PC-9 (cell line): ENCODE measurements around the gene ADIRF. TPM values are rescaled to one million over a fixed set of nuclear protein-coding genes. Genes with fewer than 3 reads are reported as not detected.

ENCODE experiments used
- BruUV-seq: library from RNA; stranded (reverse); fragments of 400-500 nt; replicated peaks from 2 replicates; lab custom pipeline; 2021; lab: Mats Ljungman, UMichigan
- CTCF ChIA-PET: fragments of 300-600 bp; sonication (Branson Sonifier 250); formaldehyde crosslinking; loops from one replicate; lab custom pipeline; 2022; ENCODE audit warnings: antibody characterized with exemption; lab: Charles Lee
- POLR2A ChIA-PET: fragments of 300-600 bp; sonication (Branson Sonifier 250); formaldehyde crosslinking; loops from one replicate; lab custom pipeline; 2022; ENCODE audit warnings: antibody characterized with exemption; ENCODE audit not compliant: unreplicated experiment; lab: Charles Lee
- DNase-seq, 2 experiments: peaks; one replicate each; pipeline versions ENCODE4 v3.0.0 to v3.0.0-alpha.2; 2015 to 2022; ENCODE audit warnings: mixed read lengths in 1 of 2
- H2AFZ ChIP-seq: fragments of 200-600 bp; sonication (generic); 2 replicates; pipeline ENCODE4 v1.8.1; 2017; ENCODE audit warnings: antibody characterized with exemption
- H3F3A ChIP-seq: fragments of 200-600 bp; sonication (generic); 2 replicates; pipeline ENCODE4 v1.8.1; 2017; ENCODE audit warnings: antibody characterized with exemption, mild to moderate bottlenecking, low read depth; ENCODE audit not compliant: insufficient read depth
- H3K27ac ChIP-seq: fragments of 200-600 bp; sonication (generic); 2 replicates; pipeline ENCODE4 v1.6.1; 2016; ENCODE audit warnings: mixed run types
- H3K27me3 ChIP-seq: fragments of 200-600 bp; sonication (generic); 2 replicates; pipeline ENCODE4 v1.6.1; 2016; ENCODE audit warnings: low read depth, mixed run types; ENCODE audit not compliant: insufficient read depth
- H3K36me3 ChIP-seq: fragments of 200-600 bp; sonication (generic); 2 replicates; pipeline ENCODE4 v1.6.1; 2016; ENCODE audit warnings: low read depth, mixed run types
- H3K4me1 ChIP-seq: fragments of 200-600 bp; sonication (generic); replicated peaks from 2 replicates; pipeline ENCODE4 v1.6.1; 2016; ENCODE audit warnings: mixed run types; ENCODE audit not compliant: insufficient read depth
- H3K4me2 ChIP-seq: fragments of 200-600 bp; sonication (generic); 2 replicates; pipeline ENCODE4 v1.6.1; 2017; ENCODE audit warnings: mixed run types
- H3K4me3 ChIP-seq: fragments of 200-600 bp; sonication (generic); 2 replicates; pipeline ENCODE4 v1.6.1; 2016; ENCODE audit warnings: mixed run types
- H3K79me2 ChIP-seq: fragments of 200-600 bp; sonication (generic); 2 replicates; pipeline ENCODE4 v1.6.1; 2017; ENCODE audit warnings: low read depth, mixed run types
- H3K9me2 ChIP-seq: fragments of 200-600 bp; sonication (generic); 2 replicates; pipeline ENCODE4 v1.8.1; 2017; ENCODE audit warnings: mild to moderate bottlenecking; ENCODE audit not compliant: insufficient read depth
- H3K9me3 ChIP-seq: fragments of 200-600 bp; sonication (generic); 2 replicates; pipeline ENCODE4 v1.8.1; 2016; ENCODE audit warnings: low read depth; ENCODE audit not compliant: insufficient read depth
- H4K20me1 ChIP-seq: fragments of 200-600 bp; sonication (generic); 2 replicates; pipeline ENCODE4 v1.8.1; 2017; ENCODE audit not compliant: insufficient read depth
- EZH2 ChIP-seq: fragments of 200-600 bp; sonication (generic); IDR thresholded peaks from 2 replicates; pipeline ENCODE4 v1.8.0; 2017; ENCODE audit warnings: antibody characterized with exemption, low read depth
- intact Hi-C: fragments of 100-400 bp; cut with micrococcal nuclease; formaldehyde crosslinking; loops from one replicate; pipeline ENCODE4 v1.10.0; 2022; ENCODE audit not compliant: unreplicated experiment
- total RNA-seq: library from RNA; stranded (reverse); gene quantifications from 2 replicates; pipeline ENCODE4 v1.2.3, GENCODE V29; 2021
- TF ChIP-seq, protein P1 (sequence below): fragments of 200-600 bp; sonication (generic); conservative IDR thresholded peaks from 2 replicates; pipeline ENCODE4 v1.6.1; 2017; ENCODE audit warnings: mixed run types, antibody characterized with exemption, mild to moderate bottlenecking, moderate library complexity

ADIRF gene
- total RNA-seq, 1 experiment from 2014 or later, result 51.0 TPM

DNA sequence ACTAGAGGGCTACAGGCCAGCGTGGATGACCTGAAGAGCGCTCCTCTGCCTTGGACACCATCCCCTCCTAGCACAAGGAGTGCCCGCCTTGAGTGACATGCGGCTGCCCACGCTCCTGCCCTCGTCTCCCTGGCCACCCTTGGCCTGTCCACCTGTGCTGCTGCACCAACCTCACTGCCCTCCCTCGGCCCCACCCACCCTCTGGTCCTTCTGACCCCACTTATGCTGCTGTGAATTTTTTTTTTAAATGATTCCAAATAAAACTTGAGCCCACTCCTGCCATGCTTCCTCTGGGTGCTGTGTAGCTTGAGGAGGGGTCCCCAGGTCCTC is 5.3 kb upstream of the ADIRF start:
- H3K27ac ChIP-seq, result no peak overlapping the region
- no peaks in the 10 kb centered on the region for H3K36me3 ChIP-seq
- H3K79me2 ChIP-seq, result peaks cover 5% of the 10 kb centered on the region; the same call in 1 of the 2 replicates
- H3K4me2 ChIP-seq, result no peak overlapping the region
- no peak for DNase-seq
- ChIA-PET POLR2A (interaction anchor here (0.7 kb wide), 1 partner anchor 281 kb away, joined by 4 read pairs; no protein-coding TSS in a partner anchor), CTCF (no interaction called here)
- H4K20me1 ChIP-seq, result no peaks in the 10 kb centered on the region
- H3K4me1 ChIP-seq, result peaks cover 60% of the 10 kb centered on the region
- H3K9me2 ChIP-seq, result no peaks in the 10 kb centered on the region
- H3K9me3 ChIP-seq, result no peaks in the 10 kb centered on the region
- peaks cover 14% of the 10 kb centered on the region for H3F3A ChIP-seq
- no peaks in the 10 kb centered on the region for H3K27me3 ChIP-seq
- no peak for TF ChIP-seq EZH2
- TF ChIP-seq, protein P1, sequence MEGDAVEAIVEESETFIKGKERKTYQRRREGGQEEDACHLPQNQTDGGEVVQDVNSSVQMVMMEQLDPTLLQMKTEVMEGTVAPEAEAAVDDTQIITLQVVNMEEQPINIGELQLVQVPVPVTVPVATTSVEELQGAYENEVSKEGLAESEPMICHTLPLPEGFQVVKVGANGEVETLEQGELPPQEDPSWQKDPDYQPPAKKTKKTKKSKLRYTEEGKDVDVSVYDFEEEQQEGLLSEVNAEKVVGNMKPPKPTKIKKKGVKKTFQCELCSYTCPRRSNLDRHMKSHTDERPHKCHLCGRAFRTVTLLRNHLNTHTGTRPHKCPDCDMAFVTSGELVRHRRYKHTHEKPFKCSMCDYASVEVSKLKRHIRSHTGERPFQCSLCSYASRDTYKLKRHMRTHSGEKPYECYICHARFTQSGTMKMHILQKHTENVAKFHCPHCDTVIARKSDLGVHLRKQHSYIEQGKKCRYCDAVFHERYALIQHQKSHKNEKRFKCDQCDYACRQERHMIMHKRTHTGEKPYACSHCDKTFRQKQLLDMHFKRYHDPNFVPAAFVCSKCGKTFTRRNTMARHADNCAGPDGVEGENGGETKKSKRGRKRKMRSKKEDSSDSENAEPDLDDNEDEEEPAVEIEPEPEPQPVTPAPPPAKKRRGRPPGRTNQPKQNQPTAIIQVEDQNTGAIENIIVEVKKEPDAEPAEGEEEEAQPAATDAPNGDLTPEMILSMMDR, result no peak
- intact Hi-C loops, result loop anchor here (5.0 kb wide), 1 partner anchor 251 kb away; no protein-coding TSS in a partner anchor
- H3K4me3 ChIP-seq, result no peak overlapping the region
- H2AFZ ChIP-seq, result no peak overlapping the region
- no TSS peak for BruUV-seq

DNA sequence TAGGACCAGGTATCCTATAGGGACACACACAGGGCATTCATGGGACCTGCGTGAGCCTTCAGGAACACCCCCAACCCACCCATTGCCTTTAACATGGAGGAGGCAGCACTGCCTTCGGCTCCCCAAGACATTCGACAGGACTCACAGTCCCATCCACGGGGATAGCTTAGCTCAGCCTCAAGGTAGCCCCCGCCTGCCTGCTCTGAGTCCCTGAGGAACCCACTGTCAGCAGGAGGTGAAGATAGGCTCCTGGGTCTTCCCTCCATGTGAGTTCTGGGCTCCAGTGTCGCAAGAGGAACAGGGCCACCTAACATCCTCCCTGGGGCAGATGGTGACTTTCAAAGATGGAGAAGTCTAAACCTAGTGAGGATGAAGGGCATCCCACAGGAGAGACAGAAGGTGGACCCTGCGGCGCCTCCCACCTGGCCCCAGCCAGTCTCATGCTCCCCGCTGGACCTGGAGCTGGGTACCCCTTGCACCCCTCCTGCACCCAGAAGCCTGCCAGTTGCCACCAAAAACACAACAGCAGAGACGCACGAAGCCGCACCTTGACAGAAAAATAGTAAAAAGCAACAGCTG is 4.9 kb upstream of the ADIRF start:
- H3K4me1 ChIP-seq, result peaks cover 56% of the 10 kb centered on the region
- POLR2A ChIA-PET, result interaction anchor here (0.7 to 0.8 kb wide), 2 partner anchors 23 to 281 kb away, joined by 4 read pairs; no protein-coding TSS in a partner anchor
- intact Hi-C loops, result loop anchor here (5.0 kb wide), 1 partner anchor 251 kb away; no protein-coding TSS in a partner anchor

DNA sequence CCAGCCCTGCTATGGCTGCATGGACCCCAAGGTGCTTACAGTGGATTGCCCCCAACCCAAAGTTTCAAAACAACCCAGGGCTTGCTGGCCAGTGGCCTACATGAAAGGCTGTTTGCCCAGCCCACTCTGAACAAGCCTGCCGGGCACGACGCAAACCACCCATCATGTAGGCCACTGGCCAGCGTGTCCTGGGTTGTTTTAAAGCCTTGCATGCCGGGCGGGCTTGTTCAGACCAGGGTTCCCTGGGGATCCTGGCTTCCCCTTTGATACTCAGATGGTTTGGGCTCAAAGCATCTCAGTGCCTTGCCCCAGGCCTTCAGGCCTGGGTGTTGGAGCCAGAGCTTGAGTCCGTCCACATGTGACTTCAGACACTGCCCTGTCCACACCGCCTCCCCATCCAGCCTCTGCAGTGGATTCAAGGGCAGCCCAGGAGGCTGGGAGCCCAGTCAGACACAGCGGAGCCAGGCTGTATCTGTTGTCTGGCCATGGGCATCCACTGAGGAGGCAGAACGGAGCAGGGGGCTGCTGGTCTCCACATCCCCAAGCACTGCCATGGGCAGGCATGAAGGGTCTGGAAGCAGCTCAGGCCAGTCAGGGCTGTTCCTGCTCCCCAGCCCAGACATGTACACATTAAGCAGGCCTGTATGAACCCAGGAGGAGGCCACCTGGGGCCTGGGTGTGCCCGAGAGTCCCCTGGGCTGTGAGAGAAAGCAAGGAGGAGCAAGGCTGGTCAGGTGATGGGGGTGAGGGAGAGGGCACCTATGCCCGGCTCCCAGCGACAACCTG is 4.0 kb upstream of the ADIRF start:
- intact Hi-C loops, result loop anchor here (5.0 kb wide), 1 partner anchor 252 kb away; no protein-coding TSS in a partner anchor
- no peak for TF ChIP-seq EZH2
- TF ChIP-seq, protein P1, result no peak
- no peaks in the 10 kb centered on the region for H3K9me3 ChIP-seq
- H3K27ac ChIP-seq, result no peak overlapping the region
- H2AFZ ChIP-seq, result no peak overlapping the region
- POLR2A ChIA-PET, result interaction anchor here (0.8 kb wide), 1 partner anchor 23 kb away, joined by 4 read pairs; no protein-coding TSS in a partner anchor
- H3K9me2 ChIP-seq, result no peaks in the 10 kb centered on the region
- no peak for DNase-seq
- H3K4me3 ChIP-seq, result no peak overlapping the region
- H3K4me1 ChIP-seq, result peaks cover 52% of the 10 kb centered on the region
- CTCF ChIA-PET, result interaction anchor here (0.7 kb wide), 1 partner anchor 217 kb away, joined by 3 read pairs; no protein-coding TSS in a partner anchor
- no peaks in the 10 kb centered on the region for H3K27me3 ChIP-seq
- no peaks in the 10 kb centered on the region for H4K20me1 ChIP-seq
- peaks cover 16% of the 10 kb centered on the region for H3K79me2 ChIP-seq
- no TSS peak for BruUV-seq
- peaks cover 14% of the 10 kb centered on the region for H3F3A ChIP-seq
- no peak overlapping the region for H3K4me2 ChIP-seq
- no peaks in the 10 kb centered on the region for H3K36me3 ChIP-seq

More for the DNA sequence above, 4.9 kb upstream of the ADIRF start:
- TF ChIP-seq, protein P1, result no peak
- TF ChIP-seq EZH2, result no peak
- Histone ChIP-seq H3K27me3 (no peaks in the 10 kb centered on the region), H3K4me2 (no peak overlapping the region), H3F3A (peaks cover 14% of the 10 kb centered on the region), H4K20me1 (no peaks in the 10 kb centered on the region), H3K79me2 (peaks cover 8% of the 10 kb centered on the region), H3K9me3 (no peaks in the 10 kb centered on the region), H3K27ac (no peak overlapping the region), H3K36me3 (no peaks in the 10 kb centered on the region), H2AFZ (no peak overlapping the region), H3K9me2 (no peaks in the 10 kb centered on the region), H3K4me3 (no peak overlapping the region)
- CTCF ChIA-PET, result no interaction called here
- no peak for DNase-seq
- BruUV-seq, result no TSS peak
